Measurements from ENCODE around the gene ARHGAP24.

- TF ChIP-seq SIN3A (IDR thresholded peaks at IDR 0.05; ENCODE audit: borderline replicate concordance, insufficient read depth, low read length), result no peak
- no peak for TF ChIP-seq REST (IDR thresholded peaks at IDR 0.05; ENCODE audit: insufficient read depth in 1 of 2, low read depth in 2 of 2, low read length in 2 of 2)
- TF ChIP-seq POLR2AphosphoS5 (IDR thresholded peaks at IDR 0.05; ENCODE audit: low read depth, low read length), result no peak
Measured at GRCh38 chr4:85522277-85522676, 47.3 kb downstream of the ARHGAP24 start.
